22Rv1 (cell line): ENCODE data around the gene CDKN2A.

Source experiments
- H3K27ac ChIP-seq: fragments of 450-650 bp; 2 replicates; pipeline ENCODE4 v1.5.1; 2017
- ZFX ChIP-seq: fragments of 450-650 bp; IDR thresholded peaks from 2 replicates; pipeline ENCODE4 v1.6.1; 2017; ENCODE audit warnings: antibody characterized with exemption, borderline replicate concordance
- TF ChIP-seq, protein P1 (sequence below): fragments of 450-650 bp; IDR thresholded peaks from 2 replicates; pipeline ENCODE4 v1.5.1; 2017; ENCODE audit warnings: mild to moderate bottlenecking

CDKN2A gene

DNA sequence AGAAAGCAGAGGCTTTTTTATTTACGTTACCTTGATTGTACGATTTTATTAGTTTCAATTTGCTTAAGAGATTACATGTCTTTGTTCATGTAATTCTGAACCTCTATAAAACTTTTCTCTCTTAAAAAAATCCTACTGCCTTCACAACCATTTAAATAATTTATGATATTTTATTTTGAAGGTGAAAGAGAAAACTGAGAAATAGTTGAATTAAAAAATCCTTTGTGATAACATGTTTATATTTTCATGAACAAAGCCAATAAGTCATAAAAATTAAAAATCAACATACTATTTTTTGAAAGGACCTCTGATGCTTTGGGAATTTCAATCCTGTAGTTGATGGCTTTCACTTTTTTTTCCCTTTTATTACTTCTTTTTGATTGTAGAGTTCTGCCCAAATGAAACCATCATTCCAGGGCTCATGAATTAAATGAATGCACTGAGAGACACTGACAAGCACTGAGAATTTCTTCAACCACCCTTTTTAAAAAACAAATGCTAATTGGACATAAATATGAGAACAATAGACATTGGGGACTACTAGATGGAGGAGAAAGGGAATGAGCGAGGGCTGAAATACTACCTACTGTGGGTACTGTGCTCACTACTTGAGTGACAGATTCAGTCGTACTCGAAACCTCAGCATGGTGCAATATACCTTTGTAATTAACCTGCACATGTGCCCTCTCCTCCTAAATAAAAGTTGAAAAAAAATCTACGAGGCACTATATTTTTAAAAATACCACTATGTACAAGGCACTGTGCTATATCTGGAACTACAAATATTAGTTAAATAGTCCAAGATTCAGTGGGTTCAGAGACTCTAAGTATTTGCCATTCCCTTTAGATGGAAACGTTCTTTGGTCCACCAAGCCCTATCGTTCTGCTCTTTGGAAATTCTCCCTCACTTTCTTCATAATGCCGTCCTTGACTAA is 5.9 kb downstream of the CDKN2A start:
- no peak overlapping the region for H3K27ac ChIP-seq
- no peak for TF ChIP-seq ZFX
- TF ChIP-seq, protein P1, sequence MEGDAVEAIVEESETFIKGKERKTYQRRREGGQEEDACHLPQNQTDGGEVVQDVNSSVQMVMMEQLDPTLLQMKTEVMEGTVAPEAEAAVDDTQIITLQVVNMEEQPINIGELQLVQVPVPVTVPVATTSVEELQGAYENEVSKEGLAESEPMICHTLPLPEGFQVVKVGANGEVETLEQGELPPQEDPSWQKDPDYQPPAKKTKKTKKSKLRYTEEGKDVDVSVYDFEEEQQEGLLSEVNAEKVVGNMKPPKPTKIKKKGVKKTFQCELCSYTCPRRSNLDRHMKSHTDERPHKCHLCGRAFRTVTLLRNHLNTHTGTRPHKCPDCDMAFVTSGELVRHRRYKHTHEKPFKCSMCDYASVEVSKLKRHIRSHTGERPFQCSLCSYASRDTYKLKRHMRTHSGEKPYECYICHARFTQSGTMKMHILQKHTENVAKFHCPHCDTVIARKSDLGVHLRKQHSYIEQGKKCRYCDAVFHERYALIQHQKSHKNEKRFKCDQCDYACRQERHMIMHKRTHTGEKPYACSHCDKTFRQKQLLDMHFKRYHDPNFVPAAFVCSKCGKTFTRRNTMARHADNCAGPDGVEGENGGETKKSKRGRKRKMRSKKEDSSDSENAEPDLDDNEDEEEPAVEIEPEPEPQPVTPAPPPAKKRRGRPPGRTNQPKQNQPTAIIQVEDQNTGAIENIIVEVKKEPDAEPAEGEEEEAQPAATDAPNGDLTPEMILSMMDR: no peak

DNA sequence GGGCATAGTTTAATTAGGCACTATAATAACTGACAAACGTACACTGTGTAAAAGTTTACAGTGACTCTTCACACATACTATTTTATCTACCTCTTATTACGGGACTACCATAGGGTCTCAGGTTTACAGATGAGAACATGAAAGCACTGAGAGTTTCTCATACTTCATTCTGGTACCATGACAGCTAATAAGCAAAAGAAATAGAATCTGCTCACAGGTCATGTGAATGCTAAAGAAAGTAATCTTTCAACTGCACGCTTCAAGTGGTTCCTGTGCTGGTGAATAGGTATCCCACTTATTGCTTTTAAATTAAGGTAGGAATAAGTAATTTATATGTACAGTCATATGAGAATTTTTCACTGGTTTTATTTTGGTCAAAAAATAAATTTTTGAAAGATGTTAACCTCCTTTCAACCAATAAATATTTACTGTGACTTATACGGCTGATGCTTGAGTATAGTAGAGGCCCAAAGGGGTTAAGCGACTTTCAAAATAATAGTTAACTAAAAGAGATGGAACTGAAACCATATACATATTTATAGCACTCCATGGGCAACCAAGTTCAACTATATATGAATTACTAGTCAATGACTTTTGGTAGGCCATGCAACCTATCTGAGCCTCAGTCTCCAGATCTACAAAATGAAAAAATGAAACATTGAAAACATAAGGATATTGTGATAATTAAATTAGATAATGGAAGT is 8.1 kb downstream of the CDKN2A start:
- no peak overlapping the region for H3K27ac ChIP-seq
- TF ChIP-seq ZFX: no peak
- TF ChIP-seq, protein P1: no peak

DNA sequence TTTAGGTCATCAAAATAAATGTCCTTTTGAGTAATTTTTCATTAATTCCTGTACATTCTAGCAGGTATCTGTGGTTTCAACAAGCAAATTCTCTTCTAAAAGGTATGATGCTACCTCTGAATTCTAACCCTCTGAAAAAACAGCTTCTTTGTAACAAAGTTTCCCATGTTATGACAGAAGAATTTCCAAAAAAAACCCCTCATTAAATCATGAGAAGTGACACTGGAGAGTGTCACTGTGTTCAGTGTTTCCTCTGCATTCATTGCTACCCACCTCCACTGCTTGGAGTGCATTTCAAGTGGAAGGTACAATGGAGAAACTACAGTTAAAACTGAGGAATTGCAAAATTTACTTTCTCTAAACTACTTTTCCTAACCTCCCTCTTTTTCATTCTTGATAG is 10.1 kb downstream of the CDKN2A start:
- no peak overlapping the region for H3K27ac ChIP-seq
- TF ChIP-seq, protein P1: no peak
- TF ChIP-seq ZFX: no peak

DNA sequence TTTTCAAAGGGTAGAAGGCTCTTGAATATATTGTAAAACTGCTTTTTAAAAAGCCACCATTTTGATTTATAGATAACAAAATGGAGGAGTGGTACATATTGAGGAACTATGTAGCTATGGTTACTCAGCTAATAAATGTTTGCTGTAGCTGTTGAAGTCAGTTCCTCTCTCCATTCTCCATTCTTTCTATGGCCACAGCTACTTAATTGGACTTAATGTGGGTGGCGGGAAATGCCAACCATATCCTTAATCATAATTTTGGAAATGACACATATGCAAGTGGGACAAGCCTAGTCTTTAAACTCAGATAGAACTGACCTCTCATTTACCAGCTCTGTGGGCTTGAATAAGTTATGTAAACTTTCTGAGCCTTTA is 10.6 kb downstream of the CDKN2A start:
- H3K27ac ChIP-seq: no peak overlapping the region
- TF ChIP-seq ZFX: no peak
- TF ChIP-seq, protein P1: no peak

DNA sequence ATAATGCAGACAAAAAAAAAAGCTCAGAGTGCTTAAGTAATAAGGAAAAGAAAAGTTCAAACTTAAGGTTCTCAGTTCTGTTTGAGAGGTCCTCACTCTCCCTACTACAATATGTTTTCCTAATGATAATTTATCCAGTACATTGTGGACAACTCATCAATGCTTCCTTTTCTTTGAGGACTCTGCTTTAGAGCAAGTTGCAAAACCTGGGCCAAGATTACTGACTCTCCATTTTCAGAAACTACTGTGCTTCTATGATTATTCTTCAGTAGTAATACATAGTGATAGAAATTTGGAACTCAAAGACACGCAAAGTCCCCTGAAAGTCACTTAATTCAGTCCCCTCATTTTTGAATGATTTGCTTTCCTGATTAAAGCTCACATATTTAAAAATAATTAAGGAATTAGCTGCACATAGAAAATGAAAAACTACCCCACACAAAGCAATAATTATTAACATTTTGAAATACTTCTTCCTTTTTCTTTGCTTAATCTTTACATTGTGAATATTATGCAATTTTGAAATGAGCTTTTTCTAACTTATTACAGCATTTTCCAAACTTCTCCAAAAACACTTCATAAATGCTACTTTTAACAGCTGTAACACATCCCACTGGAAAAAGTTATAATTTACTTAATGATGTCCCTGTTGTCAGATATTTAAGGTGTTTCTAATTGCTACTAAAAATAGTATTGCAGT is 11.2 kb downstream of the CDKN2A start:
- TF ChIP-seq, protein P1: no peak
- no peak for TF ChIP-seq ZFX
- no peak overlapping the region for H3K27ac ChIP-seq

DNA sequence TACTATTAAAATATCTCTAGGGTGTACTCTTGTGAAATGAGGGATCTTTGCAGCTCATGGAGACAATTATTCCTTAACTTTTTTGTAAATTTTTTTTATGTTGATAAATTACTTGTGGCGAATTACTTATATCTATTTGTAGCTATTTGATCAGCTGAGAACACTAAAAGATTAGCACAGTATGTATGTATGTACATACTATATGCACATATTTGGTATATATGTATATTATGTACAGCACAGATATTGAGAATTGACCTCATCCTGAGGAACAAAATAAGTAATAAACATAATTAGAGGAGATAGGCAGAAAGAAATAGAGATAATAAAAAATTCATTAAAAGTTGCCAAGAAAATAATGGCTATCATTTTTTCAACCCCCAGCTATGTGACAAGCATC is 11.8 kb downstream of the CDKN2A start:
- TF ChIP-seq, protein P1: no peak
- no peak for TF ChIP-seq ZFX
- no peak overlapping the region for H3K27ac ChIP-seq
